Pancreas (tissue), 10 donors: Measurements from ENCODE around the gene CDK6. TPM values are rescaled to one million over a fixed set of nuclear protein-coding genes. Genes with fewer than 3 reads are reported as not detected.

ENCODE experiments used
- ATAC-seq, 4 donors: fragments of 200-7000 bp; cut with Tn5 transposase; one replicate each; pipeline versions ENCODE4 v1.8.0 to v1.9.1; 2020; ENCODE audit warnings: mild to moderate bottlenecking in 4 of 4, moderate library complexity in 4 of 4
- DNase-seq, 6 donors: peaks; one replicate each; pipeline ENCODE4 v3.0.0-alpha.2; 2020
- FAIRE-seq: peaks from 2 replicates; lab custom pipeline; 2012; peaks lifted over from hg19 to GRCh38; lab: Jason Lieb, UNC
- H3K27ac ChIP-seq, 4 donors: fragments of 200-600 bp; sonication (generic); 1 replicate in 3 of 4; 2 replicates in 1 of 4; pipeline versions ENCODE4 v1.5.0 to v1.8.0; 2020
- H3K27me3 ChIP-seq, 4 donors: fragments of 200-600 bp; one replicate each; pipeline ENCODE4 v1.8.0; 2021
- H3K36me3 ChIP-seq, 3 donors: fragments of 200-600 bp; sonication (generic) in 1 of 3; one replicate each; pipeline versions ENCODE4 v1.5.0 to v1.8.0; 2020 to 2021
- H3K4me1 ChIP-seq, 3 donors: fragments of 200-600 bp; one replicate each; pipeline ENCODE4 v1.8.0; 2021
- H3K4me3 ChIP-seq, 4 donors: fragments of 200-600 bp; sonication (generic) in 2 of 4; one replicate each; pipeline versions ENCODE4 v1.5.0 to v1.8.0; 2020 to 2021
- H3K9me3 ChIP-seq, 4 donors: fragments of 200-600 bp; one replicate each; pipeline ENCODE4 v1.8.0; 2021
- CTCF ChIP-seq, 4 donors: fragments of 200-600 bp; sonication (generic) in 3 of 4; IDR thresholded peaks; one replicate each; pipeline versions ENCODE4 v1.5.0 to v1.8.0; 2021; ENCODE audit warnings: antibody characterized with exemption in 4 of 4
- WGBS, 2 donors: extraction: QIAGEN DNeasy Blood & Tissue Kit; methylation state at CpG; one replicate each; pipeline ENCODE4 v1.1.7; 2013; 5-methylcytosine and 5-hydroxymethylcytosine counted together
- intact Hi-C, 3 donors: fragments of 100-400 bp; cut with DNase I; formaldehyde crosslinking; loops; one replicate each; pipeline versions ENCODE4 v1.11.1 to v1.14.2; 2022
- polyA plus RNA-seq, 2 donors: library from polyadenylated mRNA; stranded (reverse); fragments of 200-250 nt; gene quantifications; one replicate each; pipeline ENCODE4 v1.2.3, GENCODE V29; 2013
- total RNA-seq, 6 donors: library from RNA; stranded (reverse); fragmentation: NEBNext Ultra II Directional in 4 of 6; extraction: Animal tissue kit (Norgen Biotek cat#: 25700) in 4 of 6; gene quantifications; one replicate each; pipeline versions ENCODE4 v1.2.1 to v1.2.4, GENCODE V29; 2021 to 2023
- donor health status: healthy with polysubstance abuse.
- donor health status: DM: no; HTN: no; CAD: no; lungs with moderate emphysema.
- donor health status: DM: no; HTN: no; CAD: no.
- donor health status: control.
- donor health status: control.
- donor health status: Bipolar disorder and iron deficiency.
- donor health status: DM: yes; HTN: yes; CAD: no.
- donor health status: DM: no; HTN: no; CAD: no.
- donor health status: DM: no; HTN: no; CAD: no.
- donor health status: DM: yes; HTN: yes; CAD: no.

Gene CDK6
- total and polyA plus RNA-seq, 8 donors, result 2.4 to 33.4 (median 18.7) TPM

GRCh38 chr7:92785923-92786322 is 50.5 kb downstream of the CDK6 start:
- Histone ChIP-seq H3K27ac (no peak overlapping the region), H3K4me3 (no peak overlapping the region), H3K4me1 (peaks cover 0 to 18% (median 2%) of the 10 kb centered on the region in 3 donors), H3K9me3 (no peaks in the 10 kb centered on the region), H3K27me3 (no peaks in the 10 kb centered on the region), H3K36me3 (no peaks in the 10 kb centered on the region)
- no peak for TF ChIP-seq CTCF (IDR thresholded peaks at IDR 0.05)
- intact Hi-C loops, result no loop called here
- no peak for DNase-seq
- 87 to 92% methylated on average over 3 of the region's 3 CpGs for WGBS, 2 donors
- no peak for FAIRE-seq
- peak in 3 of 4 donors; percentile 19 to 39 (median 34) for ATAC-seq

GRCh38 chr7:92784935-92785334 is 51.4 kb downstream of the CDK6 start:
- Histone ChIP-seq H3K27ac (no peak overlapping the region), H3K4me3 (no peak overlapping the region), H3K9me3 (no peaks in the 10 kb centered on the region), H3K36me3 (no peaks in the 10 kb centered on the region), H3K27me3 (no peaks in the 10 kb centered on the region), H3K4me1 (peaks cover 0 to 21% (median 3%) of the 10 kb centered on the region in 3 donors)
- intact Hi-C loops, result no loop called here
- DNase-seq (no peak), ATAC-seq (no peak), FAIRE-seq (no peak)
- WGBS, 2 donors, result 92 to 93% methylated on average over 5 of the region's 5 CpGs
- TF ChIP-seq CTCF (IDR thresholded peaks at IDR 0.05), result no peak

GRCh38 chr7:92783260-92784201 is 52.8 kb downstream of the CDK6 start:
- no peak for ATAC-seq

GRCh38 chr7:92782855-92783254 is 53.5 kb downstream of the CDK6 start:
- Histone ChIP-seq H3K36me3 (no peaks in the 10 kb centered on the region), H3K27ac (no peak overlapping the region), H3K4me1 (peaks cover 0 to 21% (median 3%) of the 10 kb centered on the region in 3 donors), H3K9me3 (no peaks in the 10 kb centered on the region), H3K27me3 (no peaks in the 10 kb centered on the region), H3K4me3 (no peak overlapping the region)
- no peak for FAIRE-seq
- TF ChIP-seq CTCF (IDR thresholded peaks at IDR 0.05), result no peak
- DNase-seq, result no peak
- ATAC-seq, result no peak
- 79 to 94% methylated on average over 3 of the region's 3 CpGs for WGBS, 2 donors
- intact Hi-C loops, result no loop called here

More at GRCh38 chr7:92783260-92784201, 52.8 kb downstream of the CDK6 start:
- Histone ChIP-seq H3K27ac (no peak overlapping the region), H3K36me3 (no peaks in the 10 kb centered on the region), H3K4me1 (peaks cover 0 to 21% (median 3%) of the 10 kb centered on the region in 3 donors), H3K9me3 (no peaks in the 10 kb centered on the region), H3K4me3 (no peak overlapping the region), H3K27me3 (no peaks in the 10 kb centered on the region)
- DNase-seq (no peak), FAIRE-seq (no peak)
- TF ChIP-seq CTCF (IDR thresholded peaks at IDR 0.05), result no peak
- intact Hi-C loops, result no loop called here
- WGBS, 2 donors, result 79 to 81% methylated on average over 3 of the region's 3 CpGs

GRCh38 chr7:92782236-92782635 is 54.1 kb downstream of the CDK6 start:
- 45 to 46% methylated on average over 1 of the region's 1 CpG for WGBS, 2 donors

More at GRCh38 chr7:92782236-92782635, 54.1 kb downstream of the CDK6 start:
- H3K27ac ChIP-seq, result no peak overlapping the region
- DNase-seq (no peak), FAIRE-seq (no peak), ATAC-seq (no peak)
- intact Hi-C loops, result no loop called here
- peaks cover 0 to 21% (median 3%) of the 10 kb centered on the region in 3 donors for H3K4me1 ChIP-seq
- H3K4me3 ChIP-seq, result no peak overlapping the region
- no peaks in the 10 kb centered on the region for H3K36me3 ChIP-seq
- no peak for TF ChIP-seq CTCF (IDR thresholded peaks at IDR 0.05)
- no peaks in the 10 kb centered on the region for H3K27me3 ChIP-seq
- H3K9me3 ChIP-seq, result no peaks in the 10 kb centered on the region
